ENCODE results near the gene PFDN4. TPM values are rescaled to one million over a fixed set of nuclear protein-coding genes. Genes with fewer than 3 reads are reported as not detected.
A peak's percentile ranks its signal among the peaks of the same experiment; 100 is the strongest.
"Not testable (repeated sequence)": the region's sequence is repeated elsewhere in the genome, so short reads cannot be mapped to it uniquely, and the experiment has no call there.

The PFDN4 gene
- total RNA-seq, 1 experiment from 2014 or later = 245 TPM

DNA sequence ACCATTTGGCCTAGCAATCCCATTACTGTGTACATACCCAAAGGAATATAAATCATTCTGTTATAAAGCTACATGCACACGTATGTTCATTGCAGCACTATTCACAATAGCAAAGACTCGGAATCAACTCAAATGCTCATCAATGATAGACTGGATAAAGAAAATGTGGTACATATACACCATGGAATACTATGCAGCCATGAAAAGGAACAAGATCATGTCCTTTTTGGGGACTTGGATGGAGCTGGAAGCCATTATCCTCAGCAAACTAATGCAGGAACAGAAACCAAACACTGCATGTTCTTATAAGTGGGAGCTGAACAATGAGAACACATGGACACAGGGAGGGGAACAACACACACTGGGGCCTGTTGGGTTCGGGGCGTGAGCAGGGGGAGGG is 40.8 kb downstream of the PFDN4 start:
- in situ Hi-C loops (cut with HindIII; ENCODE audit: low pct_unique_long_range_greater_than_20kb, low sequenced_read_pairs); DNase-seq (ENCODE audit: low read depth): not testable (repeated sequence)

DNA sequence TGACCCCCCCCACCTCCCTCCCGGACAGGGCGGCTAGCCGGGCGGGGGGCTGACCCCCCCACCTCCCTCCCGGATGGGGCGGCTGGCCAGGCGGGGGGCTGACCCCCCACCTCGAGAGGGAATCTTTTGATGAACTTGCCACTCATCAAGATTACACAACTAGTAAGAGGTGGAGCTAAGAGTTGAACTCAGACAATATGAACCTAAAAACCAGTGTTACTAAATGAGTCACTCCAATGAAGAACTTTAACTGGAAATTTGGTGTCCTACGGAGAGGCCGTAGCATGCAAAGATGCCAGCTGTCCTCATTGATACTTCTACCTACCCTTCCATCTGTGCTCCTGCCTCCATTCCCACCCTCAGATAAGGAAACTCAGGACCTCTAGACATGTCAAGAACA is 42.8 kb downstream of the PFDN4 start:
- DNase-seq (ENCODE audit: low read depth) = no peak
- in situ Hi-C loops (cut with HindIII; ENCODE audit: low pct_unique_long_range_greater_than_20kb, low sequenced_read_pairs) = no loop called here

GRCh38 chr20:54251096-54251495 is 43.2 kb downstream of the PFDN4 start:
- in situ Hi-C loops (cut with HindIII; ENCODE audit: low pct_unique_long_range_greater_than_20kb, low sequenced_read_pairs) = no loop called here

GRCh38 chr20:54254596-54254995 is 46.7 kb downstream of the PFDN4 start:
- DNase-seq (ENCODE audit: low read depth) = no peak
- in situ Hi-C loops (cut with HindIII; ENCODE audit: low pct_unique_long_range_greater_than_20kb, low sequenced_read_pairs) = no loop called here

More at GRCh38 chr20:54251096-54251495, 43.2 kb downstream of the PFDN4 start:
- no peak for DNase-seq (ENCODE audit: low read depth)

GRCh38 chr20:54255157-54255556 is 47.3 kb downstream of the PFDN4 start:
- in situ Hi-C loops (cut with HindIII; ENCODE audit: low pct_unique_long_range_greater_than_20kb, low sequenced_read_pairs) = no loop called here
- no peak for DNase-seq (ENCODE audit: low read depth)

GRCh38 chr20:54256202-54256601 is 48.3 kb downstream of the PFDN4 start:
- in situ Hi-C loops (cut with HindIII; ENCODE audit: low pct_unique_long_range_greater_than_20kb, low sequenced_read_pairs) = no loop called here

GRCh38 chr20:54257071-54257816 is 49.4 kb downstream of the PFDN4 start:
- DNase-seq (ENCODE audit: low read depth) = peak; percentile 69
- in situ Hi-C loops (cut with HindIII; ENCODE audit: low pct_unique_long_range_greater_than_20kb, low sequenced_read_pairs) = no loop called here

More at GRCh38 chr20:54256202-54256601, 48.3 kb downstream of the PFDN4 start:
- no peak for DNase-seq (ENCODE audit: low read depth)

DNA sequence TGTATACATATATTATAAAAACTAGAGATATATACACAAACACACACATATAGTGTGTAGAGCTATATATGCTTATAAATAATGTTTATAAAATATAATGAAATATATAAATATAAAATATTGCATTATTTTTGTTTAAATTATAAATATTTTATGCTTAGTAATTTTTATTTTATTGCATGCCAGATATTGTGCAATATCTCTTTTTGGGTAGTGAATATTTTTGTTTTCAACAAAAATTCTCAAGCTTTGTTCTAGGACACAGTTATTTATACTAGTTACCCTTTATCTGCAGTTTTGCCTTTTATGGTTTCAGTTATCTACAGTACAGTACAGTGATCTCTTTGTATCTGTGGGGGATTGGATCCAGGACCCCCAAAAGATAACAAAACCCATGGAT is 52.2 kb downstream of the PFDN4 start:
- in situ Hi-C loops (cut with HindIII; ENCODE audit: low pct_unique_long_range_greater_than_20kb, low sequenced_read_pairs) = no loop called here
- DNase-seq (ENCODE audit: low read depth) = no peak

GRCh38 chr20:54262671-54263070 is 54.8 kb downstream of the PFDN4 start:
- in situ Hi-C loops (cut with HindIII; ENCODE audit: low pct_unique_long_range_greater_than_20kb, low sequenced_read_pairs) = no loop called here
- DNase-seq (ENCODE audit: low read depth) = no peak

GRCh38 chr20:54263116-54263690 is 55.3 kb downstream of the PFDN4 start:
- in situ Hi-C loops (cut with HindIII; ENCODE audit: low pct_unique_long_range_greater_than_20kb, low sequenced_read_pairs) = no loop called here
- DNase-seq (ENCODE audit: low read depth) = no peak

GRCh38 chr20:54265791-54266190 is 57.9 kb downstream of the PFDN4 start:
- in situ Hi-C loops (cut with HindIII; ENCODE audit: low pct_unique_long_range_greater_than_20kb, low sequenced_read_pairs); DNase-seq (ENCODE audit: low read depth): not testable (repeated sequence)

GRCh38 chr20:54266844-54267243 is 59.0 kb downstream of the PFDN4 start:
- in situ Hi-C loops (cut with HindIII; ENCODE audit: low pct_unique_long_range_greater_than_20kb, low sequenced_read_pairs) = no loop called here
- no peak for DNase-seq (ENCODE audit: low read depth)

- in situ Hi-C loops (cut with HindIII; ENCODE audit: low pct_unique_long_range_greater_than_20kb, low sequenced_read_pairs) = no loop called here
These were observed 59.7 kb downstream of the PFDN4 start for GRCh38 chr20:54267483-54268003.

GRCh38 chr20:54268941-54269340 is 61.1 kb downstream of the PFDN4 start:
- no peak for DNase-seq (ENCODE audit: low read depth)

More at GRCh38 chr20:54267483-54268003, 59.7 kb downstream of the PFDN4 start:
- peak; percentile 64 for DNase-seq (ENCODE audit: low read depth)

More at GRCh38 chr20:54268941-54269340, 61.1 kb downstream of the PFDN4 start:
- in situ Hi-C loops (cut with HindIII; ENCODE audit: low pct_unique_long_range_greater_than_20kb, low sequenced_read_pairs) = no loop called here

Other genes with a start within 250 kb of the PFDN4 start
- gene BCAS1, start 137.5 kb upstream of the PFDN4 start, total RNA-seq (2014; rRNA removed; shearing (Covaris generic); ENCODE audit: low replicate concordance) = not detected in 2 replicates
- 154 and 180 TPM in 2 replicates for gene CYP24A1, start 34.1 kb upstream of the PFDN4 start, total RNA-seq (2014; rRNA removed; shearing (Covaris generic); ENCODE audit: low replicate concordance)

Measured in Caki2 (cell line).